ENCODE results near the gene IQGAP1. TPM values are rescaled to one million over a fixed set of nuclear protein-coding genes. Genes with fewer than 3 reads are reported as not detected.

IQGAP1 gene
- total RNA-seq, 1 donor from 2014 or later, result 265 TPM

DNA sequence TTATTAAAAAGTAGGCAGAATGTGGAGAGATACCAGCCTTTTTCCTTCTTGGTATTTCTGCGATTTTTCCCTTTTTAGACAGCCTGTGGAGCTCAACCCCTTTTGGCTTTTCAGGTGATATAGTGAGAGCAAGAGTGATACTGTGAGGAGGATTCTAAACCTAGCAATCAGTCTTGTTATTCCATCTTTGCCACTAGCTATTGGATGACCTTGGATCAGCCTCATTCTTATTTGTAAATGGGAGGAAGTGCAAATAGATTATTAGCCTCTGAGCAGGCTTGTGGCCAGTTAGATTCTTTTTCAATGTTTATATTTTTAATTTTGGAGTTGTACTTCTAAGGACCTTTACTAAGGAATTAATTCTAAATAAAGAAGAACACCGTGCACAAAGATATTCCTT lies 34.0 kb downstream of the IQGAP1 start:
- H3K27me3 ChIP-seq (ENCODE audit: low read depth), result no peaks in the 10 kb centered on the region
- peaks cover 82% of the 10 kb centered on the region for H3K4me1 ChIP-seq
- H3K36me3 ChIP-seq, result peaks cover 11% of the 10 kb centered on the region
- no peak overlapping the region for H3K27ac ChIP-seq
- intact Hi-C loops (cut with DNase I), result no loop called here
- DNase-seq, result no peak
- H3K4me3 ChIP-seq, result no peak overlapping the region
- H3K9me3 ChIP-seq, result no peaks in the 10 kb centered on the region
- ATAC-seq, result no peak
- TF ChIP-seq, protein P1, sequence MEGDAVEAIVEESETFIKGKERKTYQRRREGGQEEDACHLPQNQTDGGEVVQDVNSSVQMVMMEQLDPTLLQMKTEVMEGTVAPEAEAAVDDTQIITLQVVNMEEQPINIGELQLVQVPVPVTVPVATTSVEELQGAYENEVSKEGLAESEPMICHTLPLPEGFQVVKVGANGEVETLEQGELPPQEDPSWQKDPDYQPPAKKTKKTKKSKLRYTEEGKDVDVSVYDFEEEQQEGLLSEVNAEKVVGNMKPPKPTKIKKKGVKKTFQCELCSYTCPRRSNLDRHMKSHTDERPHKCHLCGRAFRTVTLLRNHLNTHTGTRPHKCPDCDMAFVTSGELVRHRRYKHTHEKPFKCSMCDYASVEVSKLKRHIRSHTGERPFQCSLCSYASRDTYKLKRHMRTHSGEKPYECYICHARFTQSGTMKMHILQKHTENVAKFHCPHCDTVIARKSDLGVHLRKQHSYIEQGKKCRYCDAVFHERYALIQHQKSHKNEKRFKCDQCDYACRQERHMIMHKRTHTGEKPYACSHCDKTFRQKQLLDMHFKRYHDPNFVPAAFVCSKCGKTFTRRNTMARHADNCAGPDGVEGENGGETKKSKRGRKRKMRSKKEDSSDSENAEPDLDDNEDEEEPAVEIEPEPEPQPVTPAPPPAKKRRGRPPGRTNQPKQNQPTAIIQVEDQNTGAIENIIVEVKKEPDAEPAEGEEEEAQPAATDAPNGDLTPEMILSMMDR (IDR thresholded peaks at IDR 0.05), result no peak

DNA sequence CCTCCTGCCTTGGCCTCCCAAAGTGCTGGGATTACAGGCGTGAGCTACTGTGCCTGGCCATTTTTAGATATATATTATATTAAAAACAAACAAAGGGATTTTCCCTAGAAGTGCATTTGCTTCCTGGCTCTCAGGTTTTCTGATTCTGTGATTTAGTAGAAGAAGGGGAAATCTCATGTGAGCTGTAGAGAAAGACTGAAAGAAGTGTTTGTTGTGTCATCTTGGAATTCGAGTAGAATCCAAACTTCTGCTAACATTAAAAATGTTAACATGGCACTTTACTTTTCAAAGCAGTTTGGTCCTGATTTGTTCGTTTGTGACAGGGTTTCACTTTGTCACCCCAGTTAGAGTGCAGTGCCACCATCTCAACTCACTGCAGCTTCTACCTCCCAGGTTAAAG lies 34.9 kb downstream of the IQGAP1 start:
- H3K27me3 ChIP-seq (ENCODE audit: low read depth), result no peaks in the 10 kb centered on the region
- intact Hi-C loops (cut with DNase I), result no loop called here
- H3K9me3 ChIP-seq, result no peaks in the 10 kb centered on the region
- no peak overlapping the region for H3K4me3 ChIP-seq
- H3K4me1 ChIP-seq, result peaks cover 80% of the 10 kb centered on the region
- DNase-seq (no peak), ATAC-seq (no peak)
- TF ChIP-seq, protein P1 (IDR thresholded peaks at IDR 0.05), result no peak
- peaks cover 18% of the 10 kb centered on the region for H3K36me3 ChIP-seq
- H3K27ac ChIP-seq, result peak overlapping the region; percentile 18

DNA sequence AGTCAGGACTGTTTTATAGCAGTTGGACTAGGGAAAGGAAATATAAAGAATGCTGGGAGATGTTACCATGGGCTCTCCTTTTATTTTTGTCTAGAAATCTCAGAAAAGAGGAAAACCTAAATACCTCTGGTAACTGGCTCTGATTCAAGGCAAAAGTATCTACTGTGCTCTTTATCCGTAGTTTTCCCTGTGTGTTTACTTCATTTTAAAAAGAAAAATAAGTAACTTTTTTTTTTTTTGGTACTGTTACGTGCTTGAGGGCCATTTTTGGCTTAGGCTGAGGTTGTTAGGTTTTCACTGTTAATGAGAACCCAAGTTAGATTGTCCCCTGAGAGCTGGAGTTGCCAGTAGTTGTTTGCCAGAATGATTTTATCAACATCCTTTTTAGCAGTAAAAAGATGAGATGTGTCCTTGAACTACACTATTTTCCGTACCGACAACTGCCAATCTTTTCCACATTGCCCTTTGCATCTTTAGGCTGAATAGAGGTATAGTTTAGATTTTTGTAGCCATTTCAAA lies 35.8 kb downstream of the IQGAP1 start:
- DNase-seq (no peak), ATAC-seq (no peak)
- intact Hi-C loops (cut with DNase I), result no loop called here
- Histone ChIP-seq H3K27ac (no peak overlapping the region), H3K27me3 (ENCODE audit: low read depth) (no peaks in the 10 kb centered on the region), H3K36me3 (peaks cover 26% of the 10 kb centered on the region), H3K9me3 (no peaks in the 10 kb centered on the region), H3K4me1 (peaks cover 71% of the 10 kb centered on the region), H3K4me3 (no peak overlapping the region)
- TF ChIP-seq, protein P1 (IDR thresholded peaks at IDR 0.05), result no peak

DNA sequence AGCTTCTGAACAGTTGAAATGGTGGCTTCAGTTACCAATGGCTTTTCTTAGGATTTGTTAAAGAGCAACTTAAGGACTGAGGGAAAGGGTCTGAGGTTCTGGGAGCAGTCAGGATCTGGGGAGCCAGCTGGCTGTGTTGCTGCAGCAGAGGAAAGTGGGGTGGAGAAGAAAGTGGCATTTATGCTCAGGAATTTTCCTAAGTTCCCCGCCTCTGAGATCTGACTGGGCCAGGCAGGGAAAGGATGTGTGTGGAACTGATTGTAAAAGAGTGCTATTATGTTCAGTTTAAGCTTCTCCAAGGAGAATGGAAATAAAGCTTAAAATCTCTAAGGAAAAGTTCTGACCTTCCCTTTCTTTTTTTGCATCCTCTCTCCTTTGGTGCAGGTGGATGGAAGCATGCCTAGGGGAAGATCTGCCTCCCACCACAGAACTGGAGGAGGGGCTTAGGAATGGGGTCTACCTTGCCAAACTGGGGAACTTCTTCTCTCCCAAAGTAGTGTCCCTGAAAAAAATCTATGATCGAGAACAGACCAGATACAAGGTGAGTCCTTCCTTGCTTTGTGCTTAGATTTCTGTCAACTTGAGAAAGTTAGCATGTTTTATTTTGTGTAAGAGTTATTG lies 37.8 kb downstream of the IQGAP1 start:
- ATAC-seq (peak in 1 of 2 donors; percentile 15), DNase-seq (no peak)
- H3K27ac ChIP-seq, result peak overlapping the region; percentile 9
- intact Hi-C loops (cut with DNase I), result no loop called here
- peaks cover 41% of the 10 kb centered on the region for H3K36me3 ChIP-seq
- peaks cover 54% of the 10 kb centered on the region for H3K4me1 ChIP-seq
- no peaks in the 10 kb centered on the region for H3K9me3 ChIP-seq
- TF ChIP-seq, protein P1 (IDR thresholded peaks at IDR 0.05), result no peak
- H3K4me3 ChIP-seq, result no peak overlapping the region
- H3K27me3 ChIP-seq (ENCODE audit: low read depth), result no peaks in the 10 kb centered on the region

DNA sequence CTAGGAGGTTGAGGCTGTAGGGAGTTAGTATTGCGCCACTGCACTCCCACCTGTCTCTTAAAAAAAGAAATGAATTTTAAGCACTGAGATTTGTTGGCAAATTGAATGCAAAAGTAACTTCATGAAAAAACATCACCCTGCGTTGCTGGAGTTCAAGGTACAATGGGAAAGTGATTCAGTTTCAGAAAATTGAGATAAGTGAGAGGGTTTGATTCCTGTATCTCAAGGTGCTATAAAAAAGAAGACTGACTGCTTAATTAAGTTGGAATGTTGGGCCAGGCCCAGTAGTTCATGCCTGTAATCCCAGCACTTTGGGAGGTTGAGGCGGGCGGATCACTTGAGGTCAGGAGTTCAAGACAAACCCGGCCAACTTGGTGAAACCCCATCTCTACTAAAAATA lies 39.1 kb downstream of the IQGAP1 start:
- Histone ChIP-seq H3K4me3 (no peak overlapping the region), H3K4me1 (peaks cover 41% of the 10 kb centered on the region), H3K27me3 (ENCODE audit: low read depth) (no peaks in the 10 kb centered on the region), H3K36me3 (peaks cover 41% of the 10 kb centered on the region), H3K9me3 (no peaks in the 10 kb centered on the region), H3K27ac (no peak overlapping the region)
- ATAC-seq (no peak), DNase-seq (no peak)
- TF ChIP-seq, protein P1 (IDR thresholded peaks at IDR 0.05), result no peak
- intact Hi-C loops (cut with DNase I), result no loop called here
